Measurements from ENCODE around the gene SMAP1.

- no peak for TF ChIP-seq CTCF (IDR thresholded peaks at IDR 0.05 in 8 of 11, conservative IDR thresholded peaks at IDR 0.05 in 3 of 11)
- no peak for TF ChIP-seq POLR2A (IDR thresholded peaks at IDR 0.05)
- no peak for TF ChIP-seq POLR2AphosphoS5 (IDR thresholded peaks at IDR 0.05)
These were observed 181.8 kb downstream of the SMAP1 start for GRCh38 chr6:70849348-70850069.

All from spleen (tissue), 7 donors.